DMS53 treated with DMSO at 0.1 percent for 48 hours (cell line): ENCODE measurements around the gene CDK14.
"Not testable (repeated sequence)": the region's sequence is repeated elsewhere in the genome, so short reads cannot be mapped to it uniquely, and the experiment has no call there.

ENCODE experiments used
- DNase-seq: peaks from one replicate; lab custom pipeline; 2025; ENCODE audit not compliant: unreplicated experiment; lab: John Stamatoyannopoulos, UW

Gene CDK14

GRCh38 chr7:90749774-90750173 lies 153.7 kb downstream of the CDK14 start:
- no peak for DNase-seq

- DNase-seq = no peak
Measured at GRCh38 chr7:90751595-90751994, 155.5 kb downstream of the CDK14 start.

DNA sequence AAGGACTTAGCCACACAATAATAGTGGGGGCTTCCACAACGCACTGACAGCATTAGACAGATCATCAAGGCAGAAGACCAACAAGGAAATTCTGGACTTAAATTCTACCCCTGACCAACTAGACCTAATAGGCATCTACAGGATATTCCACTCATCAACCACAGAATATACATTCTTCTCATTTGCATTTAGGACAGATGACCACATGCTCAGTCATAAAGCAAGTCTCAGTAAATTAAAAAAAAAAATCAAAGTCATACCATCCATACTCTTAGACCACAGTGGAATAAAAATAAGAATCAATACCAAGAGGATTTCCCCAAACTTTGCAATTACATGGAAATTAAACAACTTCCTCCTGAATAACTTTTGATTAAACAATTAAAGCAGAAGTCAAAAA lies 155.9 kb downstream of the CDK14 start:
- DNase-seq = no peak

DNA sequence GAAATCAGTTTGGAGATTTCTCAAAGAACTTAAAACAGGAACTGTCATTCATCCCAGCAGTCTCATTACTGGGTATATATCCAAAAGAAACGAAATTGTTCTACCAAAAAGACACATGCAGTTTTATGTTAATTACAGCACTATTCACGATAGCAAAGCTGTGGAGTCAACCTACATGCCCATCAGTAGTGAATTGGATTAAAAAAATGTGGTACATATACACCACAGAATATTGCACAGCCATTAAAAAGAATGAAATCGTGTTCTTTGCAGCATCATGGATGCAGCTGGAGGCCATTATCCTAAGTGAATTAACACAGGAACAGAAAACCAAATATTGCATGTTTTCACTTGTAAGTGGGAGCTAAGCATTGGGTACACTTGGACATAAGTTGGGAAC lies 158.9 kb downstream of the CDK14 start:
- DNase-seq = no peak

DNA sequence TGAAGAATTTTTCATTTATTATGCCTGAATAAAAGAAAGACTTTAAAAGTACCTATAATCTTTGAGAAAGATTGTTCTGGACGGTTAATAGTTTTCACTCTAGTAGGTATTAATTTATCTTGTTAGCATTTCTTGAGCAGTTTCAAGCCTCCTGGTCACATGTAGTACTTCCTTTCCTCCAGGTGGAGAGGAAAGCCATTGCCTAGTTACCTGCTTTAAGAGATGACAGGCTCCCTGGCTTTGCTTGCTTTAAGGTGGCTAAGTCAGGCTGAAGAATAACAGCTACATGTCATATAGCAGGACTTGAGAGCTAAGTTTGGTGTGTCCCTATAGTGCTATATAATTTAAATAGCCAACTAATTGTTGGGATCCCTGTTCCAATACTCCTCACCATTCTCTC lies 160.2 kb downstream of the CDK14 start:
- no peak for DNase-seq

DNA sequence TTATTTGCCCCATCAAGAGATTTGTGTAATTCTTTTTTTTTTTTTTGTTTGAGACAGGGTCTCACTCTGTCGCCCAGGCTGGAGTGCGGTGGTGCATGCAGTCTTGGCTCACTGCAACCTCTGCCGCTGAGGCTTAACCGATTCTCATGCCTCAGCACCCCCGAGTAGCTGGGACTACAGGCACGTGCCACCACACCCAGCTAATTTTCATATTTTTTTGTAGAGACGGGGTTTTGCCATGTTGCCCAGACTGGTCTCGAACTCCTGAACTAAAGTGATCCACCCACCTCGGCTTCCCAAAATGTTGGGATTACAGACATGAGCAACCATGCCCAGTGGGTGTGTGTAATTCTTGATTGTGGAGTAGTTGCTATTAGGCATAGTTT lies 161.4 kb downstream of the CDK14 start:
- not testable (repeated sequence) for DNase-seq

GRCh38 chr7:90758933-90759562 lies 162.9 kb downstream of the CDK14 start:
- no peak for DNase-seq

- DNase-seq = no peak
Measured at GRCh38 chr7:90759710-90760109, 163.6 kb downstream of the CDK14 start.

DNA sequence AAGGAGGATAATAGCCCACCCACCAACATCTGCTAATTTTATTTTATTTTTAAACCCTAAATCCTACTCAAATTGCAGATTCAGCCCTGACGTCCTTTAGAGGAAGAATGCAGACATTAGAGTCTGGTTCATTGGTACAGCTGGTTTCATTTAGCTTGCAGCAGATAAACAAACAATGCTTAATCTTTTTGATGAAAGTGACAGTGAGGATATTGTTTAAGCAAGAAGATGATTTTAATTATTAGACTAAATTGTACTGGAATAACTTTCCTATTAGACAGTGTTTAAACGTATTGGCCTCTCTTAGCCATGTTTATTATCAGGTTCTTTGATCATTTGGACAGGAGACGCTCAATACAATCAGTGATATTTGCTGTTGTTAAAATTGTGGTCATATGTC lies 164.8 kb downstream of the CDK14 start:
- no peak for DNase-seq

GRCh38 chr7:90761584-90761983 lies 165.5 kb downstream of the CDK14 start:
- no peak for DNase-seq

DNA sequence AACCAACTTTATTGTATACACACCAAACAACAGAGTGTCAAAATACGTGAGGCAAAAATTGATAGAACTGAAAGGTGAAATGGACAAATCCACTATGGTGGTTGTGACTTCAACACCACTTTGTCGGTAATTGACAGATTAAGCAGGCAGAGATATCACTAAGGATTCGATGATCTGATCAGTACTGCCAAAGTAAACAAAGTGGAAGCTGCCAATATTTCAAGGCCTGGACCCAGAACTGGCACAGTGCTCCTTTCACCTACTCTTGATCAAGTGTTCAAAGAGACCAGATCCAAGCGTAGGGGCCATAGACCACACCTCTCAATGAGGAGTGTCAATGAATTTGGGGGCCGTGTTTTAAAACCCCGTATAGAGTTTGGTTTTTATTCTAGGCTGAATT lies 167.0 kb downstream of the CDK14 start:
- no peak for DNase-seq

DNA sequence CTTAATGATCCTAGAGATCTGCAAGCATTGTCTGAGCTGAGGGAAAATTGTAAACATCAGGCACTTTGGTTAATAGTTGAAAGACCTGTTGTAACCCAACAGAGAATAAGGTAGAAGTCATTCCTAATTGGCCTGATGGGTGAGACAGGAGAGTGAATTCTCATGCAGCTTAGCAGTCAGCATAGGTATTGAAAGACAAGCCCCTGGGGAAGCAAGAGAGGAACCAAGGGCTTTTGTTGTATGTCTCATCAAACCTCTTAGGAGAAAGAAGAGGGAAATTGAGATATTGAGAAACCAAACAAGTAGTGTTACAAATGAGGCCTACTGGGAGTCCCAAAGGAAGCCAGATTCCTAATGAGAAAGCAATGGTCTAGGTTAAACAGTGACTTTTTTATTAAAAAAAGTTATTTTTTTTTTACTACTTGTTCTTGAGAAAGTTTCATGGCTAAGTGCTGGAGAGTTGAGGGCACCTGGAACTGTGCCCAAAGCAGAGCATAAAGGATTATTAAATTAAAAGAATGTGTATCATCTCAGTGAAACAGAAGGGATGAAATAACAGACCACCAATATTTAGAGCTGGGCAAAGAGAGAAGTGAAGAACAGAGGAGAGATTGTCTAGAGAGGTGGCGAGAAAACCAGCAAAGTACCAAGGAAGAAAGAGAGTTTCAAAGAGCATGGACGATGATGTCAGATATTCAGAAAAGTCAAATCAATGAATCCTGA lies 168.9 kb downstream of the CDK14 start:
- DNase-seq = peak; percentile 13

DNA sequence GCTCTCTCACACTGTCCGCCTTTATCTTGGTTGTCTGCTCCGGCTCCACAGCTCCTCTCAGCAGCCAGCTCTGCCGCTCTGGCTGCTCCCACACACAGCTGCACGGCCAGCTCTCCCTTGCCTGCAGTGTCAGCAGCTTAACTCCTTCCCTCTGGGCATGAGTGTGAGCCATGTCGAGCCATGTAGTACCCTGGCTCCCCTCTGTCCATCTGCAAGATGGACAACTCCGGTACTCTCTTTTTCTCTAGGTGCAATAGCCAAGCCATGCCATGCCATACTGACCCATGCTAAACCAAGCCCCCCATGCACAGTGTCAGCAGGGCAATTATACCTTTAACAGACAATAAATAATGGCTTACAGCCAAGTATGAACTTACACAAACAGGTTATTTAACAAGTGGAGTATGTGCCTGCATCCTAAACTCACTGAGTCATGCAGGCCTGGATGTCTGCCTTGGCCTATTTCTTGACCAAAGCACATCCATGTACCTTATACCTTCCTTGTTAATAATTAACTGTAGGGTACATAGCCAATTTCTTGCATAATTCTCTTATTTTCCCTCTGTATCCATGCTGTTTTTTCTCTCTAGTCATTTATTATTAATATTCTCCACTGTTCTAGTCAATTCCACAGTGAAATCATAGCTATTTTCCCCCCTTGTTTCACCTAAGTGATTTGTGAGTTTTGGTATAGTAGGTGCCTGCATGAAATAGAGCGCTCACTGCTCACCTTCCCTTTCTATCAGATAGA lies 170.9 kb downstream of the CDK14 start:
- DNase-seq = peak; percentile 94

DNA sequence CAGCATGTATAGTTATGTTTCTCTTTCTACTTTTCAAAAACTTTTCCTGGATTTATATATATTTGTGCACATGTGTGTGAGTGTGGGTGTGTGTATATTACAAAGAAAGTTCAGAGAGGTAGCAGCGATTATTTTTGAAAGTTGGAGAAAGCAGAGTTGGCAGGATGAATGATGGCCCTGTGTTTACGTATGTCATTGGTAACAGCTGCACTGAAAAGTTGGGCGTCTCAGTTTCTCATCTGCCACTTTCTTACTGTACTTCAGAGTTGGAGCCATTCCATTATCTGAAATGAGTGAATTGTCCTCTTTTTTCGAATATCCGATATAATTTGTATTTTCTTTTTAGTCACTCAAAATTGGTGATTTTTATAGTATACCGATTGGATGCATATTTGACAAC lies 172.2 kb downstream of the CDK14 start:
- DNase-seq = no peak

DNA sequence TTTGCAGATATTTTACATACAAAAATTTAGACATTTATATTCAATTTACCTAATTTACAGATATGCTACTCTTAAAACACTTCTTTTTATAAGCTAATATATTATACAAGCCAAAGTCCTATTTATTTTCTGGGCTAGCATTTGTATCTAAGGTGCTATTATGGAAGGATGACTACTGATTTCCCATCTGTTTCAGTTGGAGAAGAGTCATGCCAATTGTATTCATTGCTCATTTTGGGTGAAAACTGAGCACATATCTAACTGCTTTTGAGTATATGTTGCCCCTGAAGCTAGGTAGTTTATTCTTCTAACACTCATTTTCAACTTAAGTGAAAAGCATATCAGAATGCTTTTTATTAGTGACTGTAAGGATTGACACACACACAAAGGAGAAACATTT lies 172.9 kb downstream of the CDK14 start:
- DNase-seq = no peak

- not testable (repeated sequence) for DNase-seq
Measured at GRCh38 chr7:90769566-90769965, 173.4 kb downstream of the CDK14 start.

- no peak for DNase-seq
Measured at GRCh38 chr7:90771281-90771680, 175.2 kb downstream of the CDK14 start.

GRCh38 chr7:90772410-90772809 lies 176.3 kb downstream of the CDK14 start:
- DNase-seq = no peak

- DNase-seq = no peak
Measured at GRCh38 chr7:90773269-90773668, 177.1 kb downstream of the CDK14 start.

DNA sequence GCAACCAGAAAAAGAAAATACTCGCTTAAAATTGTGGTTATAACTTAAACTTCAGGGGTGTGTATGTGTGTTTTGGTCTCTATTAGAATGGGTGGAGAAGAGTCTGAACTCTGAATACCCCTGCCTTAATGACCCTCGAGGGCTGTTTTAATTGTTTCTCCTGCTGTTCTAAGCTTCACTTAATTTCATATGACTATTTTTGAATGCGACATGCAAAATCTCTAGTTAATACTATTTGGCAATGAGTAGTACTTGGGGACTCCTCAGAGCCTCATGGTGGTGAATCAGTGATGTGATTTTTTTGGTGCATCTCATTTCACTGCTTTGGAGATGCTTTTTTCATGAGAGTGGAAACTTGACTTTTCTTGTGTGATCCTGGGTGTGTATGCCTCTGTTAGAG lies 178.6 kb downstream of the CDK14 start:
- no peak for DNase-seq

DNA sequence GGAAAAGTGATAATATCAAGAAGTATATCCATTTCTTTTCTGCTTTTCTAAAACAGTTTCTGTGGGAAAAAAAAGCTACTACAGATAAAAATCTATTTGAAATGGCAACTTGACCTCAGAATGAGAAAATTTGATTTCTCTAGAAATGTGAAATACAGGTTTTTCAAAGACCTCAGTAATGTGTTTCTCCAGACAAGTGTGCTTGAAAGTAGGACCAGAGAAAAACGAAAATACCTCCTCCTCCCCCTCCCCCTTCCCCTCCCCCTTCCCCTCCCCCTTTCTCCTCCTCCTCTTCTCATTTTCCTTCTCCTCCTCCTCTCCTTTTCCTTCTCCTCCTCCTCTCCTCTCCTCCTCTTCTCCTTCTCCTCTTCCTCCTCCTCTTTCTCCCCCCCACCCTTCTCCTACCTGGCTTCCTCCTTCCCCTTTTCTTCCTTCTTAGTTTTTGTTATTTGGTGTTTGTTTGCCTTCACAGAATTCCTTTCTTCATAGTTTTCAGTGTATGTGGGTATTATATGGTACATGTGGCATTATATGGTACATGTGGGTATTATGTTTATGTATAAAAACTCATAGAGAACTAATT lies 179.4 kb downstream of the CDK14 start:
- no peak for DNase-seq

GRCh38 chr7:90777041-90777440 lies 180.9 kb downstream of the CDK14 start:
- no peak for DNase-seq
